Gastroesophageal sphincter (tissue), 4 donors: Measurements from ENCODE around the gene PFKFB2. TPM values are rescaled to one million over a fixed set of nuclear protein-coding genes. Genes with fewer than 3 reads are reported as not detected.

Experiments
- ATAC-seq: fragments of 150-250 bp; one replicate; pipeline ENCODE4 v1.9.1; 2016; ENCODE audit warnings: mild to moderate bottlenecking, moderate library complexity
- H3K27ac ChIP-seq, 4 donors: fragments of 200-600 bp; sonication (generic) in 3 of 4; 1 replicate in 3 of 4; 2 replicates in 1 of 4; pipeline ENCODE4 v1.5.1; 2016 to 2019
- H3K27me3 ChIP-seq: fragments of 200-600 bp; sonication (generic); one replicate; pipeline ENCODE4 v1.5.1; 2019
- H3K36me3 ChIP-seq, 2 donors: fragments of 200-600 bp; sonication (generic); one replicate each; pipeline ENCODE4 v1.5.1; 2019; ENCODE audit warnings: control low read depth in 1 of 2
- H3K4me1 ChIP-seq, 3 donors: fragments of 200-600 bp; sonication (generic); 1 replicate in 2 of 3; 2 replicates in 1 of 3; pipeline ENCODE4 v1.5.1; 2016 to 2019; ENCODE audit warnings: control low read depth in 2 of 3
- H3K4me3 ChIP-seq, 2 donors: fragments of 200-600 bp; sonication (generic); one replicate each; pipeline ENCODE4 v1.5.1; 2019; ENCODE audit warnings: mild to moderate bottlenecking in 1 of 2, moderate library complexity in 1 of 2
- H3K9me3 ChIP-seq, 3 donors: fragments of 200-600 bp; sonication (generic); one replicate each; pipeline ENCODE4 v1.5.1; 2017 to 2019; ENCODE audit warnings: control low read depth in 2 of 3
- EP300 ChIP-seq: sonication (generic); formaldehyde crosslinking; IDR thresholded peaks from one replicate; pipeline ENCODE4 v1.6.1; 2017; ENCODE audit warnings: antibody characterized with exemption, mild to moderate bottlenecking
- POLR2A ChIP-seq, 2 donors: fragments of 450-650 bp; IDR thresholded peaks; one replicate each; pipeline ENCODE4 v1.6.1; 2017; ENCODE audit warnings: antibody characterized with exemption in 2 of 2, mild to moderate bottlenecking in 2 of 2, moderate library complexity in 1 of 2
- POLR2AphosphoS5 ChIP-seq: sonication (generic); formaldehyde crosslinking; IDR thresholded peaks from one replicate; pipeline ENCODE4 v1.6.1; 2017; ENCODE audit warnings: antibody characterized with exemption
- WGBS, 2 donors: methylation state at CpG; one replicate each; pipeline ENCODE4 v1.1.5; 2018; ENCODE audit warnings: low coverage in 1 of 2; 5-methylcytosine and 5-hydroxymethylcytosine counted together
- total RNA-seq, 4 donors: library from RNA; depleted of rRNA; stranded (reverse); fragments of >200 nt; gene quantifications; one replicate each; pipeline ENCODE4 v1.1.0, GENCODE V29; 2016
- TF ChIP-seq, protein P1 (sequence below), 4 experiments: fragments of 200-600 bp in 2 of 4; fragments of 450-650 bp in 2 of 4; sonication (generic) in 1 of 4; IDR thresholded peaks; one replicate each; pipeline ENCODE4 v1.5.1; 2017 to 2019; ENCODE audit warnings: antibody characterized with exemption in 4 of 4, mild to moderate bottlenecking in 2 of 4, moderate library complexity in 2 of 4

PFKFB2 gene
- total RNA-seq, 4 donors from 2014 or later = 3.4 to 6.7 (median 5.3) TPM

GRCh38 chr1:207025146-207025880, 27.8 kb upstream of the PFKFB2 start:
- H3K4me3 ChIP-seq = no peak overlapping the region
- peak overlapping the region; percentile 19 to 76 (median 66) for H3K27ac ChIP-seq
- TF ChIP-seq POLR2AphosphoS5 = peak; percentile 17
- TF ChIP-seq EP300 = no peak
- no peak for TF ChIP-seq POLR2A (IDR thresholded peaks at IDR 0.05)
- TF ChIP-seq, protein P1, sequence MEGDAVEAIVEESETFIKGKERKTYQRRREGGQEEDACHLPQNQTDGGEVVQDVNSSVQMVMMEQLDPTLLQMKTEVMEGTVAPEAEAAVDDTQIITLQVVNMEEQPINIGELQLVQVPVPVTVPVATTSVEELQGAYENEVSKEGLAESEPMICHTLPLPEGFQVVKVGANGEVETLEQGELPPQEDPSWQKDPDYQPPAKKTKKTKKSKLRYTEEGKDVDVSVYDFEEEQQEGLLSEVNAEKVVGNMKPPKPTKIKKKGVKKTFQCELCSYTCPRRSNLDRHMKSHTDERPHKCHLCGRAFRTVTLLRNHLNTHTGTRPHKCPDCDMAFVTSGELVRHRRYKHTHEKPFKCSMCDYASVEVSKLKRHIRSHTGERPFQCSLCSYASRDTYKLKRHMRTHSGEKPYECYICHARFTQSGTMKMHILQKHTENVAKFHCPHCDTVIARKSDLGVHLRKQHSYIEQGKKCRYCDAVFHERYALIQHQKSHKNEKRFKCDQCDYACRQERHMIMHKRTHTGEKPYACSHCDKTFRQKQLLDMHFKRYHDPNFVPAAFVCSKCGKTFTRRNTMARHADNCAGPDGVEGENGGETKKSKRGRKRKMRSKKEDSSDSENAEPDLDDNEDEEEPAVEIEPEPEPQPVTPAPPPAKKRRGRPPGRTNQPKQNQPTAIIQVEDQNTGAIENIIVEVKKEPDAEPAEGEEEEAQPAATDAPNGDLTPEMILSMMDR (IDR thresholded peaks at IDR 0.05) = no peak
- 0 to 27% methylated on average over 1 to 3 of the region's 5 CpGs for WGBS, 2 donors
- no peaks in the 10 kb centered on the region for H3K36me3 ChIP-seq
- ATAC-seq = peak; percentile 40
- H3K9me3 ChIP-seq = no peaks in the 10 kb centered on the region
- peaks cover 0 to 35% (median 14%) of the 10 kb centered on the region in 3 donors for H3K4me1 ChIP-seq
- peaks cover 1% of the 10 kb centered on the region for H3K27me3 ChIP-seq

DNA sequence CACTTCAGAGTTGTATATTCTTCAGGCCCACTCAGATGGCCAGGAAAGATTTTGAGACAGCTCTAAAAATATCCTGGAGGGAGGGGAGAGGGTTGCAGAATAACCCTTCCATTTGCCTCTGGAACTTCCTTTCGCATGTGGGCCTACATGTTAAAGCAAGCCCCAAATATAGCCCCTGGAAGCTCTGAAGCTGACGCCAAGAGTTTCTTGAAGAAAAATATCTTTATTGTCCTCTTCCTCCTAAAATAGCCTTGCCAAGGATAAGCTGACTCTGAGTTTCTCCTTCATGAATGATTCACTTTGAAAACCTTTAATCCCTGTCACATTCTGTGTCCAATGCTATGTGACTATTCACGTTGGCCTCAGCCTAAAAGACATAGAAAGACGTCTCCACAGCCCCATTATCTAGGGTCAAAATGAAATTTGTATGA, 27.0 kb upstream of the PFKFB2 start:
- Histone ChIP-seq H3K4me3 (no peak overlapping the region), H3K27me3 (peaks cover 9% of the 10 kb centered on the region), H3K9me3 (no peaks in the 10 kb centered on the region), H3K27ac (peak overlapping the region; percentile 19 to 74 (median 46)), H3K36me3 (no peaks in the 10 kb centered on the region), H3K4me1 (peaks cover 0 to 35% (median 14%) of the 10 kb centered on the region in 3 donors)
- 11 to 27% methylated on average over 4 of the region's 4 CpGs for WGBS, 2 donors
- peak; percentile 31 for ATAC-seq
- TF ChIP-seq POLR2A (IDR thresholded peaks at IDR 0.05) (no peak), EP300 (no peak), POLR2AphosphoS5 (no peak)
- TF ChIP-seq, protein P1 (IDR thresholded peaks at IDR 0.05) = no peak

DNA sequence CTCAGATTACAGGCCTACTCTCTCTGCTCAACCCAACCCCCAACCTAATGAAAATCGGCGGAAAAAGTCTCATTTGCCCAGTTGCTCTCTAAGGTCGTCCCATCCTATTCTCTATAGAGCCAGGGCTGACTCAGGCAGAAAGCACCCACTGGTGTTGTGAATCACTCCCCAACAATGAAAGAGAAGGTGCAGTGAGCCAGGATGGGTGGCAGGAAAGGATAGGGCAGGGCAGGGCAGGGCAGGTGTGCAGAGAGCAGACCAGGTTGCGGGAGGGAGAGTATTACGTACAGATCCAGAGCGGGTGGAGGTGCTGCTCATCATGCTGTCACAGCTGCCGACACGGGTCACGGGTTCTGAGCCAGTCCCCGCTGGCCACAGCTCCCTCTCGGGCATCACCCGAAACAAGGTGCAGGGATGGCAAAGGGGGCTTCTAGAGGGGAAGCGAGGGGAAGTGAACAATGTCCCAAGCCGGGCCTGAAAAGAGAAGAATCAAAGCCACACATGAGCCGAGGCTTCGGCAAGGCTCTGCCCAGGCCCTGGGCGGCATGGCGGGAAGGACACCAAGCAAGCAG, 25.8 kb upstream of the PFKFB2 start:
- Histone ChIP-seq H3K36me3 (no peaks in the 10 kb centered on the region), H3K4me3 (no peak overlapping the region), H3K27me3 (peaks cover 19% of the 10 kb centered on the region), H3K27ac (no peak overlapping the region), H3K9me3 (no peaks in the 10 kb centered on the region), H3K4me1 (peaks cover 0 to 35% (median 14%) of the 10 kb centered on the region in 3 donors)
- whole genome bisulfite sequencing, 2 donors = 87 to 89% methylated on average over 6 to 15 of the region's 18 CpGs
- TF ChIP-seq EP300 (no peak), POLR2A (IDR thresholded peaks at IDR 0.05) (no peak), POLR2AphosphoS5 (no peak)
- TF ChIP-seq, protein P1 (IDR thresholded peaks at IDR 0.05) = no peak
- ATAC-seq = no peak

- Histone ChIP-seq H3K27me3 (peaks cover 23% of the 10 kb centered on the region), H3K36me3 (no peaks in the 10 kb centered on the region), H3K4me3 (no peak overlapping the region), H3K4me1 (peaks cover 0 to 35% (median 14%) of the 10 kb centered on the region in 3 donors), H3K27ac (no peak overlapping the region), H3K9me3 (no peaks in the 10 kb centered on the region)
- no peak for ATAC-seq
- 73 to 80% methylated on average over 1 of the region's 1 CpG for WGBS, 2 donors
- TF ChIP-seq EP300 (no peak), POLR2A (IDR thresholded peaks at IDR 0.05) (no peak), POLR2AphosphoS5 (no peak)
- TF ChIP-seq, protein P1 (IDR thresholded peaks at IDR 0.05) = no peak
Measured at GRCh38 chr1:207027921-207028320, 25.2 kb upstream of the PFKFB2 start.
